Mammary epithelial cell (primary cell): ENCODE results near the gene RCC2.

ENCODE experiments used
- EZH2 ChIP-seq: IDR thresholded peaks from 2 replicates; pipeline ENCODE4 v1.6.1; 2012; ENCODE audit warnings: low read length, inconsistent platforms, borderline replicate concordance
- TF ChIP-seq, protein P1 (sequence below), 2 donors: IDR thresholded peaks in 1 of 2; conservative IDR thresholded peaks in 1 of 2; 2 replicates each; pipeline ENCODE4 v1.5.1; 2011 to 2012; ENCODE audit warnings: inconsistent platforms in 2 of 2, low read length in 2 of 2, mild to moderate bottlenecking in 2 of 2, control low read depth in 1 of 2, low read depth in 1 of 2; ENCODE audit not compliant: insufficient read depth in 1 of 2; ENCODE audit errors: extremely low read depth in 1 of 2

DNA sequence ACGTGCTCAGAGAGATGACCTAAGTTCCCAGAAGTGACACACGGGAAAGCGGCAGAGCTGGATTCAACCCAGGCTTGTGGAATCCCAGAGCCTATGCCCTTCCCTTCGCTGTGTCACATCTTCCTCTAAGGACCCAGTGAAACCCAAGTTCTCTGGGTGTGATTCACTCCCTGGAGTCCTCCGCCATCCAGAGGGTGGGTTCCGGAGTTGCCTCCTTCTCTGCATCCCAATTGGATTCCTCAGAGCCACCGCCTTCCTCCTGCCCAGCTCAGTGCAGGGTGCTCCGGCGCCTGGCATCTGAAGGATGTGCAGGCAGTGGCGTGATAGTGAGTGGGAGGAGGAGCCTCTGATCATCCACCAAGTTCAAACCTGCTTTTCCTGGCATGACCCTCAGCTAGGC, 20.7 kb upstream of the RCC2 start:
- TF ChIP-seq, protein P1, sequence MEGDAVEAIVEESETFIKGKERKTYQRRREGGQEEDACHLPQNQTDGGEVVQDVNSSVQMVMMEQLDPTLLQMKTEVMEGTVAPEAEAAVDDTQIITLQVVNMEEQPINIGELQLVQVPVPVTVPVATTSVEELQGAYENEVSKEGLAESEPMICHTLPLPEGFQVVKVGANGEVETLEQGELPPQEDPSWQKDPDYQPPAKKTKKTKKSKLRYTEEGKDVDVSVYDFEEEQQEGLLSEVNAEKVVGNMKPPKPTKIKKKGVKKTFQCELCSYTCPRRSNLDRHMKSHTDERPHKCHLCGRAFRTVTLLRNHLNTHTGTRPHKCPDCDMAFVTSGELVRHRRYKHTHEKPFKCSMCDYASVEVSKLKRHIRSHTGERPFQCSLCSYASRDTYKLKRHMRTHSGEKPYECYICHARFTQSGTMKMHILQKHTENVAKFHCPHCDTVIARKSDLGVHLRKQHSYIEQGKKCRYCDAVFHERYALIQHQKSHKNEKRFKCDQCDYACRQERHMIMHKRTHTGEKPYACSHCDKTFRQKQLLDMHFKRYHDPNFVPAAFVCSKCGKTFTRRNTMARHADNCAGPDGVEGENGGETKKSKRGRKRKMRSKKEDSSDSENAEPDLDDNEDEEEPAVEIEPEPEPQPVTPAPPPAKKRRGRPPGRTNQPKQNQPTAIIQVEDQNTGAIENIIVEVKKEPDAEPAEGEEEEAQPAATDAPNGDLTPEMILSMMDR (conservative IDR thresholded peaks at IDR 0.05 in 1 of 2, IDR thresholded peaks at IDR 0.05 in 1 of 2; ENCODE audit: extremely low read depth in 1 of 2, insufficient read depth in 1 of 2, low read depth in 1 of 2, low read length in 2 of 2): peak in 1 of 2 donors; percentile 2
- no peak for TF ChIP-seq EZH2
